ENCODE data around the gene INPP1.

The INPP1 gene

GRCh38 chr2:190339394-190339793 lies 4.0 kb upstream of the INPP1 start:
- in situ Hi-C loops (cut with MboI; ENCODE audit: low pct_unique_long_range_greater_than_20kb, low sequenced_read_pairs, unreplicated experiment), result no loop called here
- DNase-seq (ENCODE audit: low spot score), result no peak
- TF ChIP-seq CTCF (IDR thresholded peaks at IDR 0.05; ENCODE audit: extremely low read depth, insufficient read depth, missing control alignments), result no peak

- TF ChIP-seq CTCF (IDR thresholded peaks at IDR 0.05; ENCODE audit: extremely low read depth, insufficient read depth, missing control alignments), result no peak
- DNase-seq (ENCODE audit: low spot score), result no peak
- in situ Hi-C loops (cut with MboI; ENCODE audit: low pct_unique_long_range_greater_than_20kb, low sequenced_read_pairs, unreplicated experiment), result no loop called here
These were observed 3.0 kb upstream of the INPP1 start for GRCh38 chr2:190340369-190340768.

- in situ Hi-C loops (cut with MboI; ENCODE audit: low pct_unique_long_range_greater_than_20kb, low sequenced_read_pairs, unreplicated experiment), result no loop called here
- no peak for TF ChIP-seq CTCF (IDR thresholded peaks at IDR 0.05; ENCODE audit: extremely low read depth, insufficient read depth, missing control alignments)
- no peak for DNase-seq (ENCODE audit: low spot score)
These were observed 778 bp upstream of the INPP1 start for GRCh38 chr2:190342611-190343010.

- in situ Hi-C loops (cut with MboI; ENCODE audit: low pct_unique_long_range_greater_than_20kb, low sequenced_read_pairs, unreplicated experiment), result no loop called here
- TF ChIP-seq CTCF (IDR thresholded peaks at IDR 0.05; ENCODE audit: extremely low read depth, insufficient read depth, missing control alignments), result no peak
- no peak for DNase-seq (ENCODE audit: low spot score)
These were observed 277 bp upstream of the INPP1 start for GRCh38 chr2:190343089-190343535.

- in situ Hi-C loops (cut with MboI; ENCODE audit: low pct_unique_long_range_greater_than_20kb, low sequenced_read_pairs, unreplicated experiment), result no loop called here
- DNase-seq (ENCODE audit: low spot score), result peak; percentile 69
- peak; percentile 58 for TF ChIP-seq CTCF (IDR thresholded peaks at IDR 0.05; ENCODE audit: extremely low read depth, insufficient read depth, missing control alignments)
These were observed 963 bp downstream of the INPP1 start for GRCh38 chr2:190344276-190344827.

- TF ChIP-seq CTCF (IDR thresholded peaks at IDR 0.05; ENCODE audit: extremely low read depth, insufficient read depth, missing control alignments), result no peak
- in situ Hi-C loops (cut with MboI; ENCODE audit: low pct_unique_long_range_greater_than_20kb, low sequenced_read_pairs, unreplicated experiment), result no loop called here
- DNase-seq (ENCODE audit: low spot score), result no peak
These were observed 7.0 kb downstream of the INPP1 start for GRCh38 chr2:190350371-190350770.

GRCh38 chr2:190351955-190352354 lies 8.6 kb downstream of the INPP1 start:
- in situ Hi-C loops (cut with MboI; ENCODE audit: low pct_unique_long_range_greater_than_20kb, low sequenced_read_pairs, unreplicated experiment), result no loop called here
- TF ChIP-seq CTCF (IDR thresholded peaks at IDR 0.05; ENCODE audit: extremely low read depth, insufficient read depth, missing control alignments), result no peak
- no peak for DNase-seq (ENCODE audit: low spot score)
